ENCODE results near the gene RXRA.

RXRA gene

GRCh38 chr9:134378901-134379338 is 52.7 kb downstream of the RXRA start:
- no peak overlapping the region for H2AK5ac ChIP-seq (ENCODE audit: low read length)
- H3K18ac ChIP-seq (ENCODE audit: low read length): no peak overlapping the region
- DNase-seq: peak; percentile 46 to 67
- H3K4ac ChIP-seq (ENCODE audit: low read depth, low read length): no peak overlapping the region
- H3K9ac ChIP-seq (ENCODE audit: low read length): no peak overlapping the region
- no peak overlapping the region for H2BK12ac ChIP-seq (ENCODE audit: low read length)
- H4K12ac ChIP-seq (ENCODE audit: low read depth, low read length): no peak overlapping the region
- H3K4me3 ChIP-seq (ENCODE audit: low read depth, low read length): no peak overlapping the region
- H3K23ac ChIP-seq (ENCODE audit: low read length): no peak overlapping the region
- no CpG with 5 or more reads among the region's 11 CpGs for WGBS (ENCODE audit: extremely low coverage, insufficient coverage, insufficient read length)
- H2BK120ac ChIP-seq (ENCODE audit: insufficient read depth, low read length, poor library complexity): no peak overlapping the region
- H3K27ac ChIP-seq (ENCODE audit: low read depth, low read length): no peak overlapping the region
- peaks cover 18% of the 10 kb centered on the region for H3K79me2 ChIP-seq (ENCODE audit: control insufficient read depth, insufficient read depth, low read length, poor library complexity)
- H3K4me2 ChIP-seq (ENCODE audit: low read length): no peak overlapping the region
- no peaks in the 10 kb centered on the region for H3K27me3 ChIP-seq (ENCODE audit: insufficient read depth, low read length)
- H3K79me1 ChIP-seq (ENCODE audit: low read length): no peaks in the 10 kb centered on the region
- H4K91ac ChIP-seq (ENCODE audit: low read depth, low read length): no peak overlapping the region
- no peak overlapping the region for H3K14ac ChIP-seq (ENCODE audit: low read length)
- no peaks in the 10 kb centered on the region for H3K36me3 ChIP-seq (ENCODE audit: control insufficient read depth in 1 of 2, insufficient read depth in 2 of 2, low read length in 2 of 2)
- no peaks in the 10 kb centered on the region for H3K9me3 ChIP-seq (ENCODE audit: insufficient read depth, low read depth, low read length)
- peaks cover 9 to 17% of the 10 kb centered on the region in 2 experiments for H3K4me1 ChIP-seq (ENCODE audit: control insufficient read depth in 1 of 2, insufficient read depth in 2 of 2, low read length in 2 of 2)
- no peak overlapping the region for H2BK5ac ChIP-seq (ENCODE audit: low read depth, low read length, poor library complexity)
- no peak overlapping the region for H2AFZ ChIP-seq (ENCODE audit: insufficient read depth, low read length, poor library complexity)
- no peak overlapping the region for H4K8ac ChIP-seq (ENCODE audit: low read depth, low read length)

GRCh38 chr9:134379831-134380365 is 53.6 kb downstream of the RXRA start:
- Histone ChIP-seq H3K9ac (ENCODE audit: low read length) (no peak overlapping the region), H3K79me1 (ENCODE audit: low read length) (no peaks in the 10 kb centered on the region), H3K27me3 (ENCODE audit: insufficient read depth, low read length) (no peaks in the 10 kb centered on the region), H3K14ac (ENCODE audit: low read length) (no peak overlapping the region), H3K79me2 (ENCODE audit: control insufficient read depth, insufficient read depth, low read length, poor library complexity) (peaks cover 18% of the 10 kb centered on the region), H4K12ac (ENCODE audit: low read depth, low read length) (no peak overlapping the region), H3K9me3 (ENCODE audit: insufficient read depth, low read depth, low read length) (no peaks in the 10 kb centered on the region), H4K91ac (ENCODE audit: low read depth, low read length) (no peak overlapping the region), H2AK5ac (ENCODE audit: low read length) (no peak overlapping the region), H3K4me3 (ENCODE audit: low read depth, low read length) (no peak overlapping the region), H2AFZ (ENCODE audit: insufficient read depth, low read length, poor library complexity) (no peak overlapping the region), H3K23ac (ENCODE audit: low read length) (no peak overlapping the region), H3K36me3 (ENCODE audit: control insufficient read depth in 1 of 2, insufficient read depth in 2 of 2, low read length in 2 of 2) (no peaks in the 10 kb centered on the region), H3K4ac (ENCODE audit: low read depth, low read length) (peak overlapping the region; percentile 24), H3K27ac (ENCODE audit: low read depth, low read length) (no peak overlapping the region), H3K4me2 (ENCODE audit: low read length) (no peak overlapping the region), H4K8ac (ENCODE audit: low read depth, low read length) (no peak overlapping the region), H3K18ac (ENCODE audit: low read length) (no peak overlapping the region), H2BK12ac (ENCODE audit: low read length) (no peak overlapping the region), H2BK5ac (ENCODE audit: low read depth, low read length, poor library complexity) (no peak overlapping the region), H3K4me1 (ENCODE audit: control insufficient read depth in 1 of 2, insufficient read depth in 2 of 2, low read length in 2 of 2) (peaks cover 8 to 10% of the 10 kb centered on the region in 2 experiments), H2BK120ac (ENCODE audit: insufficient read depth, low read length, poor library complexity) (no peak overlapping the region)
- DNase-seq: peak; percentile 65 to 77
- no CpG with 5 or more reads among the region's 21 CpGs for WGBS (ENCODE audit: extremely low coverage, insufficient coverage, insufficient read length)

GRCh38 chr9:134380542-134381271 is 54.5 kb downstream of the RXRA start:
- Histone ChIP-seq H4K12ac (ENCODE audit: low read depth, low read length) (no peak overlapping the region), H4K91ac (ENCODE audit: low read depth, low read length) (no peak overlapping the region), H3K36me3 (ENCODE audit: control insufficient read depth in 1 of 2, insufficient read depth in 2 of 2, low read length in 2 of 2) (no peaks in the 10 kb centered on the region), H3K14ac (ENCODE audit: low read length) (no peak overlapping the region), H2BK12ac (ENCODE audit: low read length) (no peak overlapping the region), H2AK5ac (ENCODE audit: low read length) (no peak overlapping the region), H2BK120ac (ENCODE audit: insufficient read depth, low read length, poor library complexity) (no peak overlapping the region), H3K18ac (ENCODE audit: low read length) (no peak overlapping the region), H4K8ac (ENCODE audit: low read depth, low read length) (no peak overlapping the region), H3K27me3 (ENCODE audit: insufficient read depth, low read length) (no peaks in the 10 kb centered on the region), H3K27ac (ENCODE audit: low read depth, low read length) (no peak overlapping the region), H3K79me2 (ENCODE audit: control insufficient read depth, insufficient read depth, low read length, poor library complexity) (peaks cover 18% of the 10 kb centered on the region), H3K4me2 (ENCODE audit: low read length) (no peak overlapping the region), H3K79me1 (ENCODE audit: low read length) (no peaks in the 10 kb centered on the region), H3K23ac (ENCODE audit: low read length) (no peak overlapping the region), H3K9me3 (ENCODE audit: insufficient read depth, low read depth, low read length) (no peaks in the 10 kb centered on the region), H3K4ac (ENCODE audit: low read depth, low read length) (peak overlapping the region; percentile 28), H3K4me1 (ENCODE audit: control insufficient read depth in 1 of 2, insufficient read depth in 2 of 2, low read length in 2 of 2) (peaks cover 3 to 7% of the 10 kb centered on the region in 2 experiments), H3K9ac (ENCODE audit: low read length) (no peak overlapping the region), H3K4me3 (ENCODE audit: low read depth, low read length) (no peak overlapping the region), H2AFZ (ENCODE audit: insufficient read depth, low read length, poor library complexity) (no peak overlapping the region), H2BK5ac (ENCODE audit: low read depth, low read length, poor library complexity) (no peak overlapping the region)
- no peak for DNase-seq
- WGBS (ENCODE audit: extremely low coverage, insufficient coverage, insufficient read length): no CpG with 5 or more reads among the region's 16 CpGs

GRCh38 chr9:134381272-134381661 is 55.0 kb downstream of the RXRA start:
- Histone ChIP-seq H3K36me3 (ENCODE audit: control insufficient read depth in 1 of 2, insufficient read depth in 2 of 2, low read length in 2 of 2) (no peaks in the 10 kb centered on the region), H3K23ac (ENCODE audit: low read length) (no peak overlapping the region), H3K14ac (ENCODE audit: low read length) (no peak overlapping the region), H3K9ac (ENCODE audit: low read length) (no peak overlapping the region), H3K27ac (ENCODE audit: low read depth, low read length) (no peak overlapping the region), H4K8ac (ENCODE audit: low read depth, low read length) (no peak overlapping the region), H3K4me1 (ENCODE audit: control insufficient read depth in 1 of 2, insufficient read depth in 2 of 2, low read length in 2 of 2) (peaks cover 3 to 7% of the 10 kb centered on the region in 2 experiments), H3K9me3 (ENCODE audit: insufficient read depth, low read depth, low read length) (no peaks in the 10 kb centered on the region), H3K4ac (ENCODE audit: low read depth, low read length) (no peak overlapping the region), H2BK120ac (ENCODE audit: insufficient read depth, low read length, poor library complexity) (no peak overlapping the region), H2AK5ac (ENCODE audit: low read length) (no peak overlapping the region), H4K12ac (ENCODE audit: low read depth, low read length) (no peak overlapping the region), H3K4me3 (ENCODE audit: low read depth, low read length) (no peak overlapping the region), H2AFZ (ENCODE audit: insufficient read depth, low read length, poor library complexity) (no peak overlapping the region), H3K27me3 (ENCODE audit: insufficient read depth, low read length) (no peaks in the 10 kb centered on the region), H4K91ac (ENCODE audit: low read depth, low read length) (no peak overlapping the region), H3K4me2 (ENCODE audit: low read length) (no peak overlapping the region), H3K18ac (ENCODE audit: low read length) (no peak overlapping the region), H3K79me2 (ENCODE audit: control insufficient read depth, insufficient read depth, low read length, poor library complexity) (peaks cover 15% of the 10 kb centered on the region), H2BK5ac (ENCODE audit: low read depth, low read length, poor library complexity) (no peak overlapping the region), H2BK12ac (ENCODE audit: low read length) (no peak overlapping the region), H3K79me1 (ENCODE audit: low read length) (no peaks in the 10 kb centered on the region)
- DNase-seq: no peak
- WGBS (ENCODE audit: extremely low coverage, insufficient coverage, insufficient read length): no CpG with 5 or more reads among the region's 7 CpGs

All from trophoblast cell (in vitro differentiated cells and primary cell).